ENCODE results near the gene HKDC1.

- TF ChIP-seq CTCF (IDR thresholded peaks at IDR 0.05) (no peak), POLR2A (IDR thresholded peaks at IDR 0.05; ENCODE audit: low read depth) (no peak)
Observed at GRCh38 chr10:69265521-69265920, 45.4 kb downstream of the HKDC1 start.

Data from esophagus muscularis mucosa (tissue), 3 donors.